NCI-H82 treated with DMSO at 0.1 percent for 48 hours (cell line): ENCODE measurements around the gene TRERF1.

Experiments used
- DNase-seq: peaks from one replicate; lab custom pipeline; 2025; ENCODE audit not compliant: unreplicated experiment; lab: John Stamatoyannopoulos, UW

Gene TRERF1

DNA sequence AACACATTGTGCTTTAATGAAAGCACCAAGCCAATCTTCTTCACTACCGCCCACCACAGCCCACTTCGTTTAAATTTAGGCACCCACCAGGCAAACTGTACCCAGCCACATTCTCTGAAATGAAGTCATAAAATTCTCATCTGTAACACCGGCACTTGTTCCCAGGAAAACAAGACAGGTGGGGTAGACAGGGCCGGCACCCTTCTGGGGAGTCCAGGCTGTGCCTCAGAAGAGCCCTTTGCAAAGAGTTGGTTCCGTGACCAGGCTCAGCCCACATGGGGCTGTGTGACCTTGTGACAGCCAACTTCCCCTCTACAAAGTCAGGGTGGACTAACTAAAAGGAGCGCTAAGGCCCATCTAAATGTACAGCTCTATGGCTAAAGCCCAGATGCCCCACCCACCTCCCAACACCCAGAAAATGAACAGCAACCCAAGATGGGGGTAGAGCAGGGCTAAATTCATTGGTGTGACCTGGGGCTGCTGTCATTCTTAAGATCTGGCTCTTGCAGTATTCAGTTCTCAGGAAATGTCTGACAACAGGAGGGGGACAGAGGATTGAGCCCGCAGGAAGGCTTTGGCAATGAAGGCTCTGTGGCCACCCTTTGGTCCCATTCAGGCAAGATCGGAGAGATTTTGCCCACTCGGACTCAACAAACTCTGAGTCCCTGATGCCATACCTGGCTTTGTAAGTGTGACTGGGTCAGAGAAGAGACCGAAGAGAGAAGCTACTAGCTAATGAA, 56.7 kb downstream of the TRERF1 start:
- DNase-seq = no peak

GRCh38 chr6:42394151-42394550, 57.6 kb downstream of the TRERF1 start:
- DNase-seq = no peak

DNA sequence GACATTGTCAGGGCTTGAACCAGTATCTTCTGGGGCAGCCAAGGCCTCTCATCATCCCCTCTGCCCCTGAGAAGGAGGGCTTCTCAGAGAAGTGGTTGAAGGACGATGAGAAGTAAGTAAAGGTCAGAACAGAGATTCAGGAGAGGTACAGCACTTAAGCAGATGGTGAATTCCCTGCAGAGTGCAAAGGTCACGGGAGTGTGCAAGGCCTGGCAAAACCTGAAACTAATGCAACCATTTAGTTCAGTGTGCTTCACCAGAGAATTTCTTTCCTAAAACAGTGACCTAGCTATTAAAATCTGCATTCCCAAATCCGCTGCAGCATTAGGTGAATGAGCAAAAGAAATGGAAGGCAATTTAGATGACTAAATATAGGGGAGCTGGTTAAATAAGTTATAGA, 58.4 kb downstream of the TRERF1 start:
- no peak for DNase-seq

GRCh38 chr6:42392833-42393232, 58.9 kb downstream of the TRERF1 start:
- DNase-seq = no peak

DNA sequence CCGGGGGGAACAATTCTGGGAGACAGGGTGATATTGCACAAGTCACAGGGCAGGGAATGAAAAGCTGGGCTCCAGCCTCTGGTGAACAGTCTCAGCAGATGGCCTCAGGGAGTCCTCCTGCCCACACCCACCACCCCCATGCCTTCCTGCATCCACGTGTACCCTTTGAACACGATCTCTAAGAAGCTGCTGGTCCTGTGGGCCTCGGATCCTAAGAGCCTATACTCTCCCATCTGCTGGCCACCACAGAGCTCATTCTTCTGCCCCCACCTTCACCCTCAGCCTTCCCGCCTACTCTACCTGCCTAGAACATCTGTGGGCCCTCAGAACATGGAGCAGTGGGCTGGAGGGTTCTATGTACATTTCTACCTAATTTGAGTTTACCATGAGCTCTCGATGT, 60.3 kb downstream of the TRERF1 start:
- DNase-seq = no peak

- no peak for DNase-seq
Measured at GRCh38 chr6:42390228-42390934, 61.3 kb downstream of the TRERF1 start.

- no peak for DNase-seq
Measured at GRCh38 chr6:42389736-42390135, 62.0 kb downstream of the TRERF1 start.

DNA sequence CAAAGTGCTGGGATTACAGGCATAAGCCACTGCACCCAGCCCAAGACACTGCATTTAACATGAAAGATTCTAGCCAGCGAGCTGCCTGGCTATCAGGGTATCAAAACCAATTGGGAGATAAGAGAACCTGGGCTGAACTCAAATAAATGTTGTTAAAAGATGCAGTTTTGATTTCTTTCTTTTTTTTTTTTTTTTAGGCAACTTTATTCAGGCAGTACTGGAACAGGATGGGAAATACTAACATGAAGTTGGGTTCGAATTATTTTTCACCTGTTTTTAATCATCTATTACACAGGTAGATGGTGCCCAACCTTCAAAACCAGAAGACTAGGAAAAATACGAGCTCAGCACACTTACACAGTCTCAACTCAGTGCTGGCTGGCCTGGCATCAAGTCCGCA, 63.7 kb downstream of the TRERF1 start:
- no peak for DNase-seq

DNA sequence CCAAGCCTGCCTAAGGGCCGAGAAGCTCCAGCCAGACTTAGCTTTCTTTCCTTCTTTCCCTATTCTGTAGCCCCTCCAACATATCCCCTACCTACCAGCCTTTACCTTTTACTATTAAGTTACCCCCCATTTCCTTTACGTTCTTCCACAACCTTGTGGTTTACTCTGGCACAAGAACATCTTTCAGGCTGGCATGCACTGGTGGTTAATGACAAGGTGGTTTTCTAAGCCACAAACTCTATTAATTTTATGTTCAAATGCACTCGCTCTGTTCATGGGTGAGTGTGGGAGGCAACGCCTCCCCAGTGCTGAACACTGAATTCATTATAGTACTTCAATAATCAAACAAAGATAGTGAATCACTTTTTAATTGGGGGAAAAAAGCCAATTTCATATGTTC, 64.4 kb downstream of the TRERF1 start:
- DNase-seq = no peak

DNA sequence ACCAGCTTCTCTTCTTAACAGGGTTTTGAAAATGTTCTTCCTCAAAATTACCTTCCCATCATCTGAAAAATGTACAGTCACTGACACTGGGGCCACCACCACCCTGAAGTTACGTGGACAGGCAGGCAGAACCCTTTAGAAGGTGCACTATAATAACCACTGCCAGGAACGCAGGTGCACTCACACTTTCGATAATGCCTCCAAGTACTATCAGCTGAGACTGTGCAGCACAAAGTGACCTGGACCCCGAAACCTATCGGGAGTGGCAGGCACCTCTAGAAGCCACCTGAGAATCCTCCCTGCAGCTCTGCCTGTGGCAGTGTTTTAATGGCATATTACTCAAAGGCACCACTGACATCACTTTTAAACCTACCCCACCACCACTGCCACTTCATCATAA, 66.4 kb downstream of the TRERF1 start:
- no peak for DNase-seq

GRCh38 chr6:42383421-42384205, 68.1 kb downstream of the TRERF1 start:
- DNase-seq = no peak

DNA sequence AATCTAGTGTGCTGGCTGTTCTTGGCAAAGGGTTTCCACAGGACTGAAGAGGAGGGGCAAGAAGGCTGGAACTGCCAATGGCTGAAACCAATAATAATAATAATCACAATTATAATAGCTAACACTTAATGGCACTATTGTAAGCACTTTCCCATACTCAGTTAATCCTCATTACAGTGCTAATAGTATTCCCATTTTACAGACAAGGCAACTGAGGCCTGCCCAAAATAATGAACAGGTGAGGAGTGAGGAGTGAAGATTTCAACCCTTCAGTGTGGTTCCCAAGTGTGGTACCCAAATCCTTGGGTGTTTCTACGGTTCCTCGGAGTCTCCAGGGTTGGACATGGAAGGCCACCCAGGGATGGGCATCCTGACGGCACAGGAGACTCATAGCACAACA, 69.9 kb downstream of the TRERF1 start:
- DNase-seq = no peak

DNA sequence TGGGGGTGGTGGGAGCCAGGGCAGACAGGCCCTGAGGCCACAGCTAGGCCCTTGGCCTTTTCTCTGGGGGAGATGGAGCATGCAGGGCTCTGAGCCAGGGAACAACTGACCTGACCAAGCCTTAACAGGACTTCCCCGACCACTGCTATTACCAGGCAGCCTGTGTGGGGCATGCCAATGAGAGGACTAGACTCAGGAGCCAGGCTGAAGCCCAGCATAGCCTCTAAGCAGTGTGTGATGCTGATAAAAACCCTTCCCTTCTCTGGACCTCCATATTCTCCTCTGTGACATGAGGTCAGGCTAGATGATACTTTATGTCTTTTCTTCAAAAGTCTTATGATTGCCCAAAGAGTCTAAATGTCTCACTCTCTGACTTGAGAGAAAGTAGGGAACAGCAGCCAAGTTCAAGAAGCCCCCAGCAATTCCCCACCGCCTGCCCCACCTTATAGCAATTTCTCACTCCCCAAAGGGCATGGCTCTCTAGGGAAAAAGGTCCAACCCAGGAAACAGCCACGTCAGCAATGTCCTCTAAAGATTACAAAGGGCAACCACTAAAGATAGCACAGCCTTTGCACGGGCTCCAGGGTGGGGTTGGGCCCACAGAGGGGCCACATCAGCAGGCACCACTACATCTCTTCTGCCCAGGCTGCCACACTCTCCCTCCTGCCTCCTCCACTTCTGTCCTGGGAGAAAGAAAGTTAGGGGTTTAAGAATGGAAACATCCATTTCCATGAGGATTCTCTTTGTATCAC, 71.3 kb downstream of the TRERF1 start:
- DNase-seq = no peak

- DNase-seq = no peak
Measured at GRCh38 chr6:42378536-42378935, 73.2 kb downstream of the TRERF1 start.

DNA sequence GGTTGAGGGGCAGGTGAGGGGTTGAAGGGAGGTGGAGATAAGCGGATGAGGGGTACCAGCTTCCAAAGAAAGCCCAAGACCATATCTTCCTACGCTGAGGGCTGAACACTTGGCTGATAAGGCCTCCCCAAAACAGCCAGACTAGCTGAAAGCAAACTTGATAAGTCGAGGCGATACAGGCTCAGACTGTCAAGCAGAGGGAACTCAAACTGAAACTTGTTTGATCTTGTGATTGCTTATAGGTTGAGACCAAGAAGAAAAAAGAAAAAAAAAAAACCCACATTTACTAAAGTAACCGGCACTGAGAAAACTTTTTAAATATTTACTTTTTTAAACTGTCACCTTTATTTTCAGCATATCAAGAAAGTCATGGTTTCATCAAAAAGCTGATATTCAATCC, 73.6 kb downstream of the TRERF1 start:
- DNase-seq = no peak

GRCh38 chr6:42375007-42375635, 76.6 kb downstream of the TRERF1 start:
- DNase-seq = no peak

DNA sequence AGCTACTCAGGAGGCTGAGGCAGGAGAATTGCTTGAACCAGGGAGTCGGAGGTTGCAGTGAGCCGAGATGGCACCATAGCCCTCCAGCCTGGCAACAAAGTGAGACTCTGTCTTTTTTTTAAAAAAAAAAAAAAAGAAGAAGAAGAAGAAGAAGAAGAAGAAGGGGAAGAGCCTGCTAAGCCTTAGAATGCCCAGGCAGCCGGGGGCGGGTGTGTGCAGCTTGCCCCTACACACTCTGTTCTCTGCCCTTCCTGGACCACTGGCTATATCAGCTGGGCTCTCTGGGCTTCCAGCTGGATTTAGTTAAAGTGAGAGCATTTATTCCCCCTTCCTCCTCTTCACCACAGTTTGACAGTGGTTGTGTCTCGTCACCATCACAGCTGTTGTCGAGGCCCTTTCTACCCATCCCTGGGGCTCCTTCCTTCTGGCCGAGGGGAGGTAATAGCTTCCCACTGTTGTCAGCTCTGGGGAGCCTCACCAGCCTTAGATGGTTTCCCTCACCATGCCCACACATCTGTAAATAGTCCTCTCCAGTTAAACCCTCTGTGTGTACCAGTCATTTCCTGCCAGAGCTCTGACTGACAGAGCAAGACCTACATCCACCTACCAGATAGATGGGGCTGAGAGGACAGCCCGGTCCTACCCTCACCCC, 77.6 kb downstream of the TRERF1 start:
- no peak for DNase-seq

DNA sequence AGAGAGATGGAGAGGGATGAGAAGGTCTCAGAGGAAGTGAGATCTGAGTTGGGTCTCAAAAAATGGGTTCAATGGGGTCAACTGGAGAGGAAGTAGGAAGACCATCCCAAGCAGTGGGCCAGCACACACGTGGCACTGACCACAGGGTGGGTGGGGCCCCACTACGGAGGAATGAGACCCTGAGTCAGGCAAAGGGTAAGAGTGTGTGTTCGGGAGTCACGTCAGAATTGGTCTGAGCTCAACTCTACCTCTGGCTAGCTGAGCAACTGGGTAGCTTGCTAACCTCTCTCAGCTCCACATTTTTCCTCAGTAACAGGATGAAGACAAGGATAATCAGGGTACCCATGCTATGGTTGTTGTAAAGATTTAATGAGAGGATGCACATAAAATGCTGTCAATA, 79.0 kb downstream of the TRERF1 start:
- DNase-seq = no peak

DNA sequence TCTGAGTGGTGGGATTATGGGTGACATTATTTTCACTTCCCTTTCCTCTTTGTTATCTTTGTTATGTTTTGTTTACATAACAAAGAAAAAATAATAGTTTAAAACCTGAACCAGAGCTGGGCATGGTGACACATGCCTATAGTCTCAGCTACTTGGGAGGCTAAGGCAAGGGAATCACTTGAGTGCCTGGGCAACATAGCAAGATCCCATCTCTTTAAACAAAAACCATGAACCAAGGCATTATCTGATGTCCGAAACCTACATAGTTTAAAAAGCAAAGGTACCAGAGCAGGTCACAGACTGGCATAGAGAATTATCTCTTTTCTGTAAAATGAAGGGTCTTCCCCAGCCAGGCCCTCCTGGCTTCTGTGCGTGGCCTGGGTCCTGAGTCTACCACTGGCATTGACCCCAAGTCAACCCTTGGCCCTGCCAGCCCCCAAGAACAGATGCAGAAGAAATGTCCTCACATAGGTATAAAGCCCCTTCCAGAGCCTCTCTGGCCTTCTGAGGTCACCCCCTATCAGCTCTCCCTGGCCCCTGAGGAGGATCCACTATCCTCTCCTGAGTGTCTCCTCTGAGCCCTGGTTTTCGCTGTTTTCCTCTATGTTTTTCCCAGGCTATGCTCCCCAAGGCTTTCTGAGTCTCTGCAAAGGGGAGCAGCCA, 81.3 kb downstream of the TRERF1 start:
- no peak for DNase-seq

- no peak for DNase-seq
Measured at GRCh38 chr6:42369568-42369967, 82.2 kb downstream of the TRERF1 start.
